Thyroid gland (tissue), 4 donors: ENCODE data around the gene DHRS7B. TPM values are rescaled to one million over a fixed set of nuclear protein-coding genes. Genes with fewer than 3 reads are reported as not detected.

Experiments used
- DNase-seq, 2 donors: peaks; one replicate each; pipeline ENCODE4 v3.0.0-alpha.2; 2019
- H3K27ac ChIP-seq, 3 donors: fragments of 200-600 bp; sonication (generic); 1 replicate in 2 of 3; 2 replicates in 1 of 3; pipeline ENCODE4 v1.5.1; 2016 to 2019; ENCODE audit warnings: mild to moderate bottlenecking in 1 of 3, moderate library complexity in 1 of 3
- H3K27me3 ChIP-seq: fragments of 200-600 bp; sonication (generic); one replicate; pipeline ENCODE4 v1.5.1; 2019
- H3K36me3 ChIP-seq, 2 donors: fragments of 200-600 bp; sonication (generic); one replicate each; pipeline ENCODE4 v1.5.1; 2016 to 2019
- H3K4me1 ChIP-seq, 2 donors: fragments of 200-600 bp; sonication (generic); one replicate each; pipeline ENCODE4 v1.5.1; 2017 to 2019
- H3K4me3 ChIP-seq, 3 donors: fragments of 200-600 bp; sonication (generic); replicated peaks in 1 of 3; 1 replicate in 2 of 3; 2 replicates in 1 of 3; pipeline ENCODE4 v1.5.1; 2016; ENCODE audit warnings: mild to moderate bottlenecking in 1 of 3
- H3K9me3 ChIP-seq: fragments of 200-600 bp; sonication (generic); one replicate; pipeline ENCODE4 v1.5.1; 2017
- POLR2A ChIP-seq, 2 donors: fragments of 450-650 bp; IDR thresholded peaks; one replicate each; pipeline ENCODE4 v1.6.1; 2017; ENCODE audit warnings: antibody characterized with exemption in 2 of 2, mild to moderate bottlenecking in 2 of 2, moderate library complexity in 1 of 2
- WGBS, 2 donors: methylation state at CpG; one replicate each; pipeline ENCODE4 v1.1.5; 2017; 5-methylcytosine and 5-hydroxymethylcytosine counted together
- intact Hi-C: fragments of 100-400 bp; cut with DNase I; formaldehyde crosslinking; loops from one replicate; pipeline ENCODE4 v1.15.1; 2023
- small RNA-seq: library from RNA; depleted of rRNA; stranded (forward); fragments of <200 nt; gene quantifications from one replicate; pipeline ENCODE3, GENCODE V24; 2016
- total RNA-seq, 4 donors: library from RNA; depleted of rRNA; stranded (reverse); fragments of >200 nt; gene quantifications; one replicate each; pipeline ENCODE4 v1.2.3, GENCODE V29; 2016
- TF ChIP-seq, protein P1 (sequence below), 6 experiments: fragments of 200-600 bp in 3 of 6; fragments of 450-650 bp in 3 of 6; sonication (generic) in 3 of 6; IDR thresholded peaks; one replicate each; pipeline ENCODE4 v1.5.1; 2016 to 2019; ENCODE audit warnings: antibody characterized with exemption in 6 of 6, mild to moderate bottlenecking in 2 of 6, inconsistent platforms in 1 of 6, moderate library complexity in 1 of 6

The DHRS7B gene
- total RNA-seq, 4 donors from 2014 or later: 34.1 to 74.1 (median 57.1) TPM

DNA sequence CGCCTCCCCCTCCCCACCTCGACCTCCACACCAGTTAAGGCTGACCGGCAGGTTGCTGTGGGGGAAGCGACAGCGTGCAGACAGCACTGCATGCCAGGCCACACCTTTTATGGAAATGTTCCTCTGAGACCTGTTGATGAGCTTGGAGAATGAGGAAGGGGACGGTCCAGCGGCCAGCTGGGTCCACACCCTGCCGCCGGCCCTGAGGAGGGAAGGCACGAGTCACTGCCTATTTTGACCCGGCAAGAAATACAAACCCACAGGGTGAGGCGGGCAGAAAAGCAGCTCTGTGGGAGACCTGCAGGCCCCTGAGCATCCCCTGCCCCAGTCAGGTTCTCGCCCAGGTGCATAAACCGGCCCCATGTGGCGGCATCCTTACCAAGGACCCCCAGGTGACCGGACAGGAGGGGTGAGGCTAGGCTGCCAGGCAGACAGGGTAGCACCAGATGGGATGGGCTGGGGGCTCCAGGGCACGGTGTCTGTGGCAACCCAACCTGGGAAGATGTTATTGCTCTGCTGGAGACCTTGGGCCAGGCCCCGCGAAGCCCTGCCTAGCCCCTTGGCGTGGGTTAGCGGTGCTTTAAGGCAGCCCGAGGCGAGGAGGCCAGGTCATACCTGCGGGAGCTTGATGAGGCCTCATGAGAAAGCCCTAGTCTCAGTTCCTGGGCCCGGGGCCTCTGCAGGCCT, 113.7 kb downstream of the DHRS7B start:
- Histone ChIP-seq H3K27me3 (no peaks in the 10 kb centered on the region), H3K4me1 (peaks cover 20 to 53% of the 10 kb centered on the region in 2 donors), H3K4me3 (no peak overlapping the region), H3K36me3 (no peaks in the 10 kb centered on the region), H3K27ac (peak overlapping the region in 1 of 3 donors; percentile 36), H3K9me3 (no peaks in the 10 kb centered on the region)
- intact Hi-C loops: no loop called here
- WGBS, 2 donors: 71 to 74% methylated on average over 8 to 14 of the region's 25 CpGs
- TF ChIP-seq POLR2A (IDR thresholded peaks at IDR 0.05): no peak
- TF ChIP-seq, protein P1, sequence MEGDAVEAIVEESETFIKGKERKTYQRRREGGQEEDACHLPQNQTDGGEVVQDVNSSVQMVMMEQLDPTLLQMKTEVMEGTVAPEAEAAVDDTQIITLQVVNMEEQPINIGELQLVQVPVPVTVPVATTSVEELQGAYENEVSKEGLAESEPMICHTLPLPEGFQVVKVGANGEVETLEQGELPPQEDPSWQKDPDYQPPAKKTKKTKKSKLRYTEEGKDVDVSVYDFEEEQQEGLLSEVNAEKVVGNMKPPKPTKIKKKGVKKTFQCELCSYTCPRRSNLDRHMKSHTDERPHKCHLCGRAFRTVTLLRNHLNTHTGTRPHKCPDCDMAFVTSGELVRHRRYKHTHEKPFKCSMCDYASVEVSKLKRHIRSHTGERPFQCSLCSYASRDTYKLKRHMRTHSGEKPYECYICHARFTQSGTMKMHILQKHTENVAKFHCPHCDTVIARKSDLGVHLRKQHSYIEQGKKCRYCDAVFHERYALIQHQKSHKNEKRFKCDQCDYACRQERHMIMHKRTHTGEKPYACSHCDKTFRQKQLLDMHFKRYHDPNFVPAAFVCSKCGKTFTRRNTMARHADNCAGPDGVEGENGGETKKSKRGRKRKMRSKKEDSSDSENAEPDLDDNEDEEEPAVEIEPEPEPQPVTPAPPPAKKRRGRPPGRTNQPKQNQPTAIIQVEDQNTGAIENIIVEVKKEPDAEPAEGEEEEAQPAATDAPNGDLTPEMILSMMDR (IDR thresholded peaks at IDR 0.05): no peak
- DNase-seq: no peak

Small RNA genes lying within 50 kb of the gene (small RNA-seq; reads per million reads assigned to genes)
- not detected for gene RN7SL426P

Other genes starting within 250 kb of the DHRS7B start
- 100 to 1,000 TPM; 127 to 262 (median 197) TPM for gene USP22, start 84.0 kb upstream of the DHRS7B start, total RNA-seq
- 10 to 100 TPM; 20.7 to 35.7 (median 24.7) TPM for gene TMEM11, start 87.2 kb downstream of the DHRS7B start, total RNA-seq
- 10 to 100 TPM; 18.6 to 34.1 (median 21.2) TPM for gene NATD1, start 126.4 kb downstream of the DHRS7B start, total RNA-seq
- 10 to 100 TPM; 15.5 to 23.4 (median 21.3) TPM for gene MAP2K3, start 157.7 kb downstream of the DHRS7B start, total RNA-seq
- 1 to 10 TPM in 3 of 4 donors, under 1 TPM in 1; 0.56 to 2.7 (median 2.3) TPM for gene KCNJ12, start 249.4 kb downstream of the DHRS7B start, total RNA-seq